ENCODE results near the gene APOBEC4.

- no peak for TF ChIP-seq CTCF (conservative IDR thresholded peaks at IDR 0.05; ENCODE audit: low read depth, low read length)
- no peak for TF ChIP-seq EZH2phosphoT487 (IDR thresholded peaks at IDR 0.05; ENCODE audit: borderline replicate concordance, low read length)
- TF ChIP-seq EZH2 (IDR thresholded peaks at IDR 0.05; ENCODE audit: low read length, unreplicated experiment), result no peak
Measured at GRCh38 chr1:183651612-183652011, 1.5 kb downstream of the APOBEC4 start.

All from PC-3 (cell line).